HTERT RPE-1 (cell line): ENCODE results near the gene GNG7.
"Not testable (repeated sequence)": the region's sequence is repeated elsewhere in the genome, so short reads cannot be mapped to it uniquely, and the experiment has no call there.

Experiments
- in situ Hi-C: fragments of 300-500 bp; cut with MboI; formaldehyde crosslinking; loops from 4 replicates; pipeline ENCODE4 v1.14.3; 2020; ENCODE audit warnings: low sequenced_read_pairs

GNG7 gene

DNA sequence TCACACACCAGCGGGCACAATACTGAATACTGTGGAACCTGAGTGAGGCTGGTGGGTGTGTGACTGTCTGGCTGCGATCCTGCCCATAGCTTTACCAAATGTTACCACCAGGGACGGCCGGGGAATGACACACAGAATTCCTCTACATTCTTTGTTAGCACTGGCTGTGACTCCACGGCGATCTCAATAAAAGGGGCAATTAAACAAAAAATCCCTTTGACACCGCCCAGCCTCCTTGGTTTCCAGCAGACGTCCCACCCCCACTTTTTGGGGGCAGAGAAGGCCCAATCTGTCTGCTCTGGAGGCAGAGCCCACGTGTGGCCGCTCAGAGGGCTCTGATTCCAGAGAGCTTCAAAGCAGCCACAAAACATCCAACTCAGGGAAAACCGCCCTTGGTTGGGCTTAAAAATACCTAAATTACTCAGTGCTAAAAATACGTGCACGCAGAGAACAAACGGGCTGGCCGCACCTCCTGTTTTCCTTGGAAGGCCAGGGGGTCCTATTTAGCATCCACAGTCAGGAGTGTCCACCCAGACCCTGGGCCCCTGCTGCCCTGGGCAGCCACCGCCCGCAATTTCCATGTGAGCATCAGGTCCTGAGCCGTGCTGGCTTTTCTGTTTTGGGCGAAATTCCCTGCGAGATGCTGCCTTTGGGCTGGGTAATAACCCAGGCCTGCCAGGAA is 178.7 kb downstream of the GNG7 start:
- in situ Hi-C loops: no loop called here

- in situ Hi-C loops: no loop called here
Measured at GRCh38 chr19:2519482-2519881, 183.0 kb downstream of the GNG7 start.

DNA sequence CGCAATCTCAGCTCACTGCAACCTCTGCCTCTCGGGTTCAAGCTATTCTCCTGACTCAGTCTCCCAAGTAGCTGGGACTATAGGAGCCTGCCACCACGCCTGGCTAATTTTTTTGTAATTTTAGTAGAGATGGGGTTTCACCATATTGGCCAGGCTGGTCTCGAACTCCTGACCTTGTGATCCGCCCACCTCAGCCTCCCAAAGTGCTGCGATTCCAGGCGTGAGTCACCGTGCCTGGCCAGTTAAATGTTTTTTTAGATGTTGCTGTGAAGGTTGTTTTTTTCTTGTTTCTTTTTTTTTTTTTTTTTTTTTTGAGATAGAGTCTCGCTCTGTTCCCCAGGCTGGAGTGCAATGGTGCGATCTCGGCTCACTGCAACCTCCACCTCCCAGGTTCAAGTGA is 183.6 kb downstream of the GNG7 start:
- in situ Hi-C loops: not testable (repeated sequence)

DNA sequence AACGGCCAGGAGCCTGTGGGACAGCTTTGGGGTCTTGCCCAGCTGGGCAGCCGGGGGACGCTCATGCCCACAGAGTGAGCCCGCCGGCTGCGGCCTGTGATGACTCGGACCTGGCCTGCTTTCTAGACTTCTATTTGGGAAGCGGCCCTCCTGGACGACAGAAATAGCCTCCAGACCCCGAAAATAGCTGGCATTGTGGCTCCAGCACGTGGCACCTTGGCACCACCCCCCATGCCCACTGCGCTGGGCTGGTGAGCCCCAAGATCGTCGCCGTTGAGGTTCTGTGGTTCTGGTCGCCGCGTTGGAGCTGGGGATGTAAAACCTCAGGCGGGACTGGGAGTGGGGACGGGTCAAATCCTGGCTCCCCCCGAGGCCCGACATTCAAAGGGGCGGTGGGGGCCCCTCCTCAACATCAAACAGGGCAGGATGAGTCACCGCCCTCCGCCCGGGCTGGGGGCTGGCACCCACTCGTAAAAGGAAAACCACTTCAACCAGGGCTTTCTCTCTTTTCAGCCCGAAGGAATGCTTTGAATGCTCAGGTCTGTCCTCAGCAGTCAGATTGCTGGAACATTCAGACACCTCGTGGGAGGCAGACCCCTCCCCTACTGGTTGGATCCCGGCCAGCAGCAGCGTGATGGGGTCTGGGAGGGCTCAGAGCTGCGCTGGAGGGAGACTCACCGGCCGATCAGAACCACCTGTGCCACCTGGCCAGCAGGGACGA is 184.5 kb downstream of the GNG7 start:
- in situ Hi-C loops: no loop called here

DNA sequence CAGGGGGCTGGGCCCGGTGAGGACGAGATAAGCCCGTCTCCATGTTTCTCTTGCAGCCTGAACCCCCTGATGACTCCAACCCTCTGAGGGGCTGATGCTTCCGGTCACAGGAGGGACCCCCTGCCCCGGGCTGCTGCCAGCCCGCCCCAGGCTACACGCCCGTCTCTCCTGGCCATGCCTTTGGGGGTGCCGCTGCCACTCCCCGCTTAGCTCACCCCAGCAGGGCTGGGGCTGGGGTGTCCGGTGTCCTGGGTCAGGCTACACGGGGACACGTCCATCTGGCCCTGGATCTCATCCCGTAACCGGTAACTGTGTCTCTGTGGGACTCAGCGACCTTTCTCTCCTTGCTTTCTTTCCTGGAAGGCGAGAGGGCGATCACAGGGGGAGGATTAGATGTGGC is 185.8 kb downstream of the GNG7 start:
- in situ Hi-C loops: no loop called here

DNA sequence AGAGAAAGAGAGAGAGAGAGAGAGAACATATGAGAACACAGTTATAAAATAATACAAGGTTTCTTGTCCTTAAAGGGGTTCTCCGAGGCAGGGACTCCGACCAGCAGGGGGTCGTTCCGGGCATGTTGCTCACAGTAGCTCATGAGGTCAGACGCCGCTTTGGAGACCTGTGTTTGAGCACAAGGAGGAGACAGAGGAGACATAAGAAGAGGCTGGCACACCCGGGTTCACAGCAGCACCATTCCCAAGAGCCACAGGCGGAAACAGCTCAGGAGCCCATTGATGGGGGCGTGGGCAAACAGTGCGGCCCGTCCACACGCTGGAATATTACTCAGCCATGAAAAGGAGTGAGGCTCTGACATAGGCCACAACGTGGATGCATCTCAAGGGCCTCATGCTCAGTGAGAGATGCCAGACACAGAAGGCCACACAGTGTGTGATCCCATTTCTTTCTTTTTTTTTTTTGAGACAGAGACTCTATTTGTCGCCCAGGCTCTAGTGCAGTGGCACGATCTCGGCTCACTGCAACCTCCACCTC is 187.4 kb downstream of the GNG7 start:
- in situ Hi-C loops: no loop called here

DNA sequence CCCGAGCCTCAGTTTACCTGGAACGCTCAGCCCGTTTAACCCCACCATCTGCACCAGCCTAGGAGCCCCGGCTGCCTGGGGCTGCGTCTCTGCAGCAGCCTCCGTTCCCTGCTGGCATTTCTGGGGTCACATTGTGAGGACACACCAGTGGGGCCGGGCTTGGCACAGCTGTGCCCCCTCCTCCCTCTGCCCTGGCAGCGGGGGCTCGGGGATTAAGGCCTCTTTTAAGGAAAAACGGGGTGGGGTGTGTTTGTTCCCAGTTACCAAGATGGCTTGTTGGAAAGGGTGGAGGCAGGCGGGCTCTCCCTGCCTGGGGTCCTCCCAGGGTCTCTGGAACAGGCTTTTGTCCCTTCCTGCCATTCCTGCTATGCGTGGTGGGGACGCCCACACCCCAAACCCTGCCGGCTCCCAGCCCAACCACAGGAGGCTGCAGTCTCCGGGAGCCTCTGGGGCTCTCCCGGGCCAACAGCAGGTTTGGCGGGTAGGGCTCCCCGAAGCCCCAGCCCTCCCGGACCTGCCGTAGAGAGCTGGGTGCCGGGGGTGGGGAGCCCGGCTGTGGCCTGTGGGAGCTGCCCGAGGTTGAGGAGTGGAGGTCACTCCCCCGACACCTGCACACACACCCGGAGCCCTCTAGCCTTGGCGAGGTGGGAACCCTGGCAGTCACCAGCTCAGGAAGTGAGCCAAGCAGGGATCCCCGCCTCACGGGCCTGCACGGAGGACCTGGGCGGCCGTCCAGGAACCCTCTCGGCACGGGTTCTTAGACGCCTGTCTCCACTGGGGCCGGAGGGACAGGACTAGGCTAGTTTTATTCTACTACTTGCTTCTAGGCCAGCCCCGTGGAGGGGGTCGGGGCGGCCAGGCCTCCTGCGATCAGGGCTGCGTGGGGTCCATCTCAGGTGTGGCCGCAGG is 189.7 kb downstream of the GNG7 start:
- in situ Hi-C loops: no loop called here

- in situ Hi-C loops: no loop called here
Measured at GRCh38 chr19:2511991-2512390, 190.5 kb downstream of the GNG7 start.

DNA sequence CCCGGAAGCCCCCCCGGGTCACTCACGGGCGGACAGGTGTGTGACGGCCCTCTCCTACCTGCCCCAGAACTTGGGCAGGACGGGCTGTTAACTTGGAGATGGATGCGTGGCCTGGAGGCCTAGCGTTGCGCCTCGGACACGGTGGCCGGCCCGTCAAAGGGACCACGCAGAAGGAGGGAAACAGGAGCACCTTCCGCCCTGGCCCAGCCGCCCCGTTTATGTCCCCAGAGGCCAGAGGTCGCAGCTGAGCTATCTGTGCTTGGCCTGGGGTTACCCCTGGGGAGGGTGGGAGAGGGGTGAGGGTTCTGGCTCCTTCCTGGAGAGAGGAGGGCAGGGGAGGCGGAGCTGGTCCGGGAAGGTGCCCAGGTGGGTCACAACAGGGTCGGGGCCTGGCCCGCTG is 190.9 kb downstream of the GNG7 start:
- in situ Hi-C loops: no loop called here

DNA sequence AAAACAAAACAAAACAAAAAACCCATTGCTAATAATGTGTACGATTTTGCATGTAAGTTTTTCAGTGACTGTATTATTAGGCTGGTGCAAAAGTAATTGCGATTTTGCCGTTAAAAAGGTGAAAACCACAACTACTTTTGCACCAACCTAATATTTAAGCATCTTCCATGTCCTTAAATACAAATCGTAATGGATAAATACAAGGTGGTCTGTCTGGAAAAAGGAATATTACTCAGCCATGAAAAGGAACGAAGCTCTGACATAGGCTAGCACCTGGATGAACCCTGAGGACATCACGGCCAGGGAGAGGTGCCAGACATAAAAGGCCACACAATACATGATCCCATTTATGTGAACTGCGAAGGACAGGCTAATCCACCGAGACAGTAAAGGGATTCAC is 193.4 kb downstream of the GNG7 start:
- in situ Hi-C loops: no loop called here

DNA sequence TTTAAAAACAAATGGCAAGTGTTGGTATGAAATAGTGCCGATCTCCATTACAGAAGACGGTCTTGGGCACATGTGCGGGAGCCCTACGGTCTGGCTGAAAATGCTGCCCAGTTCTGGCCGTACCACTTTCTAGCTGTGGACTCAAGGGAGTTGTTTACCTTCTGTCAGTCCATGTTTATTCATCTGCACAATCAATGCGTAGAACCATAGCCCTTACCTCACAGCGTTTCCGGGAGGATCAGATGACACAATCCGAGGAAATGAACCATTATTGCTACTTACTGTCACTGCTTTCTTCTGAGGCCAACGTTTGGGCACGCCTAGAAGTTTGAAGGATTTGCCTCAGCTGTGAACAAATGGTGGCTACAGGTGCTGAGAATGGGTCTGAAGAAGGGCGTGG is 195.4 kb downstream of the GNG7 start:
- in situ Hi-C loops: no loop called here

DNA sequence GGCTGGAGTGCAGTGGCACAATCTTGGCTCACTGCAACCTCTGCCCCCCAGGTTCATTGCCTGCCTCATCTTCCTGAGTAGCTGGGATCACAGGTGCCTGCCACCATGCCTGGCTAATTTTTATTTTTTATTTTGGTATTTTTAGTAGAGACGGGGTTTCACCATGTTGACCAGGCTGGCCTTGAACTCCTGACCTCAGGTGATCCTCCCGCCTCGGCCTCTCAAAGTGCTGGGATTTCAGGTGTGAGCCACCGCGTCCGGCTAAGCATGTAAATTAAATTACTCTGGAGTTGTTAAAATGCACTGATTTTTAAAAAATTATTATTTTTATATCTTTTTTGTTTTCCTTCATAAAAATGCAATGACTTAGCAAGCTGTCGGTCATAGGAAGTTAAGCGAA is 195.8 kb downstream of the GNG7 start:
- in situ Hi-C loops: not testable (repeated sequence)

GRCh38 chr19:2503521-2504109 is 198.9 kb downstream of the GNG7 start:
- in situ Hi-C loops: no loop called here

- in situ Hi-C loops: no loop called here
Measured at GRCh38 chr19:2500841-2501261, 201.6 kb downstream of the GNG7 start.

DNA sequence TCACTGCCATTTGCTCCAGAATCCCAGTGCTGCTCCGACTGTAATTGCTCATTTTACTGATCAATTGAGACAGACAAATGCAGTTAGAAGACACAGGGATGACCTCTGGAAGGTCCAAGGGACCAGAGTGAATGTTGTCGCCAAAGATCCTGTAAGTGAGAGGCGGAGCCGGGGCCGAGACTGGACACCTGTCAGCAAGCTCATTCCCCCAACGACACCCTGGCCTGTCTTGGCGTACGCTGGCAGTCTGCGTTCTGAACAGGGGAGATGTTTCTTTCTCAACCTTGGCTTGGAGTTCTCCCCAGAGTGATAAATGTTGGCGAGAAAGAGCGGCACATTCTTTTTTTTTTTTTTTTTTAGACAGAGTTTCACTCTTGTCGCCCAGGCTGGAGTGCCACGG is 202.3 kb downstream of the GNG7 start:
- in situ Hi-C loops: no loop called here

GRCh38 chr19:2497186-2497585 is 205.3 kb downstream of the GNG7 start:
- in situ Hi-C loops: no loop called here

DNA sequence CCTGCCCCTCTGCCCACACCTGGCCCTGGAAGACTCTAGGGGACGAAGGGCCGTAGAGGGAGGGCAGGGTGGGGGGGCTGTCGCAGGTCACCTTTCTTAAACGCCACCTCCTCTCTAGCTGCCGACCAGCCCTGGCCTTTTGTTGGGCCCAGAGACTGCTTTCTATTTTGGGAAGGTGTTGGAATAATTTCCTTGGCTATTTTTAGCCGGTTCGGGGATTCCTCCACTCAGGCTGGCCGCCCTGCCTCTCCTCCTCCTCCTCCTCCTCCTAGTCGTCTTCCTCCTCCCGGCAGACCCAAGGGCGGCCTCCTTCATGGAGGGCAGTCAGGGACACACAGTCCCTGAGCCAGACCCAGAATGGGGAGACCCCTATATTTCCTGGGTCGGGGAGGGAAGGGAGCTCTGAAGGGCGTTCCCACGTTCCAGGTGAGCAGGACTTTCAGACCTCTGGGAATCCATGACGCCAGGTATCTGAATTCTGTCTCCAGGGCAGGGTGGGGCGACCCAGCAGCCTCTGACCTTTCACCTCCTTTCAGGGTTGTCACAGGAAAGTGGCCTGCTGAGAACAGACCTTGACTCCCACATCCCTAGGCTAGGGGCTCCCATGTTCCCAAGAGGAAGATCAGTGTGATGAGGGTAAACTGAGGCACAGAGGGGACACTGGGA is 206.7 kb downstream of the GNG7 start:
- in situ Hi-C loops: no loop called here

GRCh38 chr19:2495130-2495641 is 207.3 kb downstream of the GNG7 start:
- in situ Hi-C loops: no loop called here

DNA sequence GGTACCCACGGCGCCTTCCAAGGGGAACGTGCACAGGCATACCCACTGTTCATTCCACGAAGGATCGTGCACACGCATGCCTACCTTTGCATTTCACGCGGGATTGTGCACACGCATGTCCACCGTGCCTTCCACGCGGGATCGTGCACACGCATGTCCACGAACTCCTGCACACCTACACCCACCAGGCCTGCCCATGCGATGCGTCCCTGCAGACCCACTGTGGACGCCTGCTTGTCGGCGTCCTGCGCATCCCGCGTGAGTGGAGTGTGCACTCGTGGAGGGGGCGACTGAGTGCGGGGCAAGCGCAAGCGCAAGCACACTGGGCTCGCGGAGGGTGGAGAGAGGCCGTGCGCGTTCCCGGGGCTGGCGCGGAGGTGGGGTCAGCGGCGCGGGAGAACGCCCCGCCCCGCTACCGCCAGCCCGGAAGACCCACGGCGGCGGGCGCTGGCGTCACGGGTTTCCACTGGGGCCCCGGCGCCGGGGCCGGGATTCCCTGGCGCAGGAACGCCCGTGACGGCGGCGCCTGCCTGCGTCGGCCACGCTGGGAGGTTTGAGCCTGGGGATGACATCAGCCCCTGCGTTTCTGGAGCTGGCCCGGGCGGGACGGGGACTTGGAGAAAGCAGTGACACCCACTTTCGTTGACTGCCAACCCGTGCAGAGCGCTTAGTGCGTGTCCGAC is 207.9 kb downstream of the GNG7 start:
- in situ Hi-C loops: no loop called here

GRCh38 chr19:2494084-2494446 is 208.4 kb downstream of the GNG7 start:
- in situ Hi-C loops: no loop called here
